Neural cell (in vitro differentiated cells): ENCODE results near the gene CHRM4. TPM values are rescaled to one million over a fixed set of nuclear protein-coding genes. Genes with fewer than 3 reads are reported as not detected.

Experiments used
- H2AFZ ChIP-seq: fragments of 200-600, 300-800 bp; sonication (generic), shearing (Covaris generic); 2 replicates; pipeline ENCODE4 v1.6.0; 2014; ENCODE audit warnings: low read depth, mild to moderate bottlenecking, antibody characterized with exemption, low read length, moderate library complexity
- H3F3A ChIP-seq: fragments of 200-600 bp; shearing (Covaris generic); 2 replicates; pipeline ENCODE4 v1.6.1; 2016; ENCODE audit warnings: mild to moderate bottlenecking, moderate library complexity, mixed read lengths, antibody characterized with exemption, low read length; ENCODE audit not compliant: insufficient read depth, poor library complexity, severe bottlenecking
- H3K27ac ChIP-seq: fragments of 200-600, 300-800 bp; sonication (generic), shearing (Covaris generic); 2 replicates; pipeline ENCODE4 v1.5.1; 2014; ENCODE audit warnings: mild to moderate bottlenecking, low read length, moderate library complexity
- H3K27me3 ChIP-seq: fragments of 300-800, 200-600 bp; sonication (generic), shearing (Covaris generic); 2 replicates; pipeline ENCODE4 v1.6.0; 2014; ENCODE audit warnings: mild to moderate bottlenecking, low read depth, low read length, moderate library complexity; ENCODE audit not compliant: insufficient read depth
- H3K36me3 ChIP-seq: fragments of 300-800, 200-600 bp; sonication (generic), shearing (Covaris generic); 2 replicates; pipeline ENCODE4 v1.5.1; 2014; ENCODE audit warnings: mild to moderate bottlenecking, antibody characterized with exemption, low read length, moderate library complexity; ENCODE audit not compliant: insufficient read depth
- H3K4me2 ChIP-seq: fragments of 300-800, 200-600 bp; sonication (generic), shearing (Covaris generic); 2 replicates; pipeline ENCODE4 v1.6.0; 2014; ENCODE audit warnings: mild to moderate bottlenecking, low read length
- H3K4me3 ChIP-seq: fragments of 300-800, 200-600 bp; sonication (generic), shearing (Covaris generic); 2 replicates; pipeline ENCODE4 v1.5.1; 2014; ENCODE audit warnings: mild to moderate bottlenecking, low read length, moderate library complexity
- H3K79me2 ChIP-seq: fragments of 200-600 bp; shearing (Covaris generic); replicated peaks from 2 replicates; pipeline ENCODE4 v1.6.0; 2014; ENCODE audit warnings: mild to moderate bottlenecking, low read length, moderate library complexity; ENCODE audit not compliant: insufficient read depth
- H3K9ac ChIP-seq: fragments of 300-800, 200-600 bp; sonication (generic), shearing (Covaris generic); 2 replicates; pipeline ENCODE4 v1.6.1; 2016; ENCODE audit warnings: mild to moderate bottlenecking, low read length, mixed read lengths
- H3K9me2 ChIP-seq: fragments of 200-600 bp; shearing (Covaris generic); 2 replicates; pipeline ENCODE4 v1.6.1; 2016; ENCODE audit warnings: mild to moderate bottlenecking, low read length, mixed read lengths; ENCODE audit not compliant: insufficient read depth
- H3K9me3 ChIP-seq: fragments of 200-600, 300-800 bp; sonication (generic), shearing (Covaris generic); 2 replicates; pipeline ENCODE4 v1.6.1; 2016; ENCODE audit warnings: mild to moderate bottlenecking, mixed run types, low read length, moderate library complexity, mixed read lengths
- H4K20me1 ChIP-seq: fragments of 200-600 bp; shearing (Covaris generic); 2 replicates; pipeline ENCODE4 v1.6.1; 2016; ENCODE audit warnings: mild to moderate bottlenecking, mixed run types; ENCODE audit not compliant: insufficient read depth
- CTCF ChIP-seq: fragments of 450-650 bp; IDR thresholded peaks from 2 replicates; pipeline ENCODE4 v1.5.1; 2014; ENCODE audit warnings: antibody characterized with exemption, mild to moderate bottlenecking, moderate library complexity; ENCODE audit not compliant: poor library complexity, severe bottlenecking
- EP300 ChIP-seq: fragments of 450-650 bp; conservative IDR thresholded peaks from 2 replicates; pipeline ENCODE4 v1.6.1; 2014; ENCODE audit warnings: antibody characterized with exemption, mild to moderate bottlenecking, moderate library complexity; ENCODE audit not compliant: poor library complexity, severe bottlenecking
- EZH2 ChIP-seq: fragments of 200-600, 300-800 bp; shearing (Covaris generic), sonication (generic); IDR thresholded peaks from 2 replicates; pipeline ENCODE4 v1.6.1; 2014; ENCODE audit warnings: antibody characterized with exemption, low read length, borderline replicate concordance, mild to moderate bottlenecking; ENCODE audit not compliant: insufficient read depth, poor library complexity, severe bottlenecking
- MXI1 ChIP-seq: fragments of 450-650 bp; conservative IDR thresholded peaks from 2 replicates; pipeline ENCODE4 v1.6.1; 2014; ENCODE audit warnings: antibody characterized with exemption, mild to moderate bottlenecking; ENCODE audit not compliant: poor library complexity, severe bottlenecking
- POLR2AphosphoS5 ChIP-seq: IDR thresholded peaks from 2 replicates; pipeline ENCODE4 v1.6.1; 2012
- RAD21 ChIP-seq: fragments of 450-650 bp; conservative IDR thresholded peaks from 2 replicates; pipeline ENCODE4 v1.6.1; 2014; ENCODE audit warnings: antibody characterized with exemption, mild to moderate bottlenecking, moderate library complexity
- REST ChIP-seq: IDR thresholded peaks from 2 replicates; pipeline ENCODE4 v1.6.1; 2012; ENCODE audit warnings: borderline replicate concordance
- SMC3 ChIP-seq: fragments of 450-650 bp; conservative IDR thresholded peaks from 2 replicates; pipeline ENCODE4 v1.6.1; 2014; ENCODE audit warnings: antibody characterized with exemption, mild to moderate bottlenecking, moderate library complexity; ENCODE audit not compliant: poor library complexity
- TAF1 ChIP-seq: IDR thresholded peaks from 2 replicates; pipeline ENCODE4 v1.6.1; 2012; ENCODE audit warnings: low read depth
- polyA plus RNA-seq: library from polyadenylated mRNA; depleted of rRNA; stranded (reverse); fragments of >200 nt; gene quantifications from 2 replicates; pipeline ENCODE4 v1.2.3, GENCODE V29; 2014

CHRM4 gene
- polyA plus RNA-seq, 1 donor from 2014 or later, result 8.2 TPM

GRCh38 chr11:46342239-46342638 is 49.3 kb downstream of the CHRM4 start:
- TF ChIP-seq MXI1, result no peak
- no peak for TF ChIP-seq REST
- TF ChIP-seq CTCF, result no peak
- TF ChIP-seq RAD21, result no peak
- no peak for TF ChIP-seq POLR2AphosphoS5
- no peak for TF ChIP-seq EZH2
- TF ChIP-seq SMC3, result no peak
- no peak for TF ChIP-seq EP300
- TF ChIP-seq TAF1, result no peak
- Histone ChIP-seq H4K20me1 (no peaks in the 10 kb centered on the region), H3K36me3 (no peaks in the 10 kb centered on the region), H3K4me3 (no peak overlapping the region), H3K27me3 (no peaks in the 10 kb centered on the region), H3K9me3 (no peaks in the 10 kb centered on the region), H3K79me2 (no peaks in the 10 kb centered on the region), H2AFZ (no peak overlapping the region), H3K4me2 (no peak overlapping the region), H3K27ac (no peak overlapping the region), H3K9ac (no peak overlapping the region), H3K9me2 (no peaks in the 10 kb centered on the region), H3F3A (no peaks in the 10 kb centered on the region)

GRCh38 chr11:46341454-46341853 is 50.1 kb downstream of the CHRM4 start:
- Histone ChIP-seq H3K9ac (no peak overlapping the region), H3K4me2 (no peak overlapping the region), H4K20me1 (no peaks in the 10 kb centered on the region), H2AFZ (no peak overlapping the region), H3K27me3 (no peaks in the 10 kb centered on the region), H3K36me3 (no peaks in the 10 kb centered on the region), H3K79me2 (no peaks in the 10 kb centered on the region), H3K9me3 (no peaks in the 10 kb centered on the region), H3K4me3 (no peak overlapping the region), H3F3A (no peaks in the 10 kb centered on the region), H3K9me2 (no peaks in the 10 kb centered on the region), H3K27ac (no peak overlapping the region)
- TF ChIP-seq REST (no peak), TAF1 (no peak), CTCF (no peak), RAD21 (no peak), EZH2 (no peak), EP300 (no peak), MXI1 (no peak), SMC3 (no peak), POLR2AphosphoS5 (no peak)
